LHCN-M2 (cell line): Measurements from ENCODE around the gene NFATC2IP. TPM values are rescaled to one million over a fixed set of nuclear protein-coding genes. Genes with fewer than 3 reads are reported as not detected.
"Not testable (repeated sequence)": the region's sequence is repeated elsewhere in the genome, so short reads cannot be mapped to it uniquely, and the experiment has no call there.

Source experiments
- DNase-seq: peaks from one replicate; pipeline ENCODE4 v3.0.0-alpha.2; 2012; ENCODE audit warnings: low read depth
- total RNA-seq: library from RNA; depleted of rRNA; stranded (reverse); fragments of >200 nt; gene quantifications from 2 replicates; pipeline ENCODE4 v1.2.3, GENCODE V29; 2014

The NFATC2IP gene
- total RNA-seq, 1 experiment from 2014 or later, result 26.6 TPM

- no peak for DNase-seq
These were observed 16.4 kb downstream of the NFATC2IP start for GRCh38 chr16:28967156-28967555.

GRCh38 chr16:28969696-28970095, 19.0 kb downstream of the NFATC2IP start:
- DNase-seq, result not testable (repeated sequence)

- DNase-seq, result peak; percentile 72
These were observed 23.3 kb downstream of the NFATC2IP start for GRCh38 chr16:28974007-28974436.

GRCh38 chr16:28974437-28975157, 23.9 kb downstream of the NFATC2IP start, which contains the start of gene SPNS1:
Gene SPNS1, plus strand, starts transcription at chr16:28974778. Its CDS starts 374 bp downstream, at chr16:28975152.
- DNase-seq, result peak; percentile 96

- no peak for DNase-seq
These were observed 24.4 kb downstream of the NFATC2IP start for GRCh38 chr16:28975158-28975599.

- no peak for DNase-seq
These were observed 27.2 kb downstream of the NFATC2IP start for GRCh38 chr16:28977703-28978662.

GRCh38 chr16:28980330-28980729, 29.6 kb downstream of the NFATC2IP start:
- not testable (repeated sequence) for DNase-seq

GRCh38 chr16:28980929-28981328, 30.2 kb downstream of the NFATC2IP start:
- DNase-seq, result no peak

GRCh38 chr16:28981517-28981916, 30.8 kb downstream of the NFATC2IP start:
- peak; percentile 10 for DNase-seq

GRCh38 chr16:28982418-28982817, 31.7 kb downstream of the NFATC2IP start:
- no peak for DNase-seq

GRCh38 chr16:28982949-28983348, 32.2 kb downstream of the NFATC2IP start:
- no peak for DNase-seq

- no peak for DNase-seq
These were observed 32.9 kb downstream of the NFATC2IP start for GRCh38 chr16:28983644-28984043.

GRCh38 chr16:28984091-28984490, 33.4 kb downstream of the NFATC2IP start:
- no peak for DNase-seq

- no peak for DNase-seq
These were observed 33.9 kb downstream of the NFATC2IP start, which contains the start of gene LAT for GRCh38 chr16:28984619-28985135. Gene LAT, plus strand, starts transcription at chr16:28985052. Its CDS starts 366 bp downstream, at chr16:28985418.

GRCh38 chr16:28985211-28986041, 34.7 kb downstream of the NFATC2IP start:
- DNase-seq, result no peak

- no peak for DNase-seq
These were observed 35.3 kb downstream of the NFATC2IP start for GRCh38 chr16:28986046-28986445.

GRCh38 chr16:28986492-28986891, 35.8 kb downstream of the NFATC2IP start:
- DNase-seq, result no peak

GRCh38 chr16:28987170-28987853, 36.6 kb downstream of the NFATC2IP start:
- no peak for DNase-seq

- no peak for DNase-seq
These were observed 38.6 kb downstream of the NFATC2IP start for GRCh38 chr16:28989363-28989762.

GRCh38 chr16:28990375-28991040, 39.8 kb downstream of the NFATC2IP start:
- no peak for DNase-seq
